Karpas-422 (cell line): ENCODE results near the gene ZDHHC22. TPM values are rescaled to one million over a fixed set of nuclear protein-coding genes. Genes with fewer than 3 reads are reported as not detected.

Source experiments
- DNase-seq: peaks from one replicate; pipeline ENCODE4 v3.0.0-alpha.2; 2015
- H2AFZ ChIP-seq: fragments of 200-600 bp; sonication (generic); 2 replicates; pipeline ENCODE4 v1.6.1; 2014; ENCODE audit warnings: antibody characterized with exemption, low read length, mixed read lengths
- H3K27ac ChIP-seq: fragments of 200-600 bp; sonication (generic); 2 replicates; pipeline ENCODE4 v1.5.1; 2014; ENCODE audit warnings: mild to moderate bottlenecking, low read length, moderate library complexity
- H3K27me3 ChIP-seq: fragments of 200-600 bp; sonication (generic); 2 replicates; pipeline ENCODE4 v1.6.1; 2014; ENCODE audit warnings: low read length, mixed read lengths
- H3K36me3 ChIP-seq: fragments of 200-600 bp; sonication (generic); 2 replicates; pipeline ENCODE4 v1.6.1; 2014; ENCODE audit warnings: low read length, mixed read lengths; ENCODE audit not compliant: insufficient read depth
- H3K4me1 ChIP-seq: fragments of 200-600 bp; sonication (generic); 2 replicates; pipeline ENCODE4 v1.6.1; 2014; ENCODE audit warnings: mild to moderate bottlenecking, low read length, mixed read lengths
- H3K4me2 ChIP-seq: fragments of 200-600 bp; sonication (generic); 2 replicates; pipeline ENCODE4 v1.6.1; 2014; ENCODE audit warnings: low read length, low read depth, mild to moderate bottlenecking; ENCODE audit not compliant: poor library complexity, severe bottlenecking
- H3K4me3 ChIP-seq: fragments of 200-600 bp; sonication (generic); 2 replicates; pipeline ENCODE4 v1.5.1; 2014; ENCODE audit warnings: mild to moderate bottlenecking, antibody characterized with exemption, low read length, mixed read lengths
- H3K79me2 ChIP-seq: fragments of 200-600 bp; sonication (generic); 2 replicates; pipeline ENCODE4 v1.6.1; 2014; ENCODE audit warnings: mild to moderate bottlenecking, low read length, mixed read lengths
- H3K9ac ChIP-seq: fragments of 200-600 bp; sonication (generic); 2 replicates; pipeline ENCODE4 v1.6.0; 2014; ENCODE audit warnings: low read length
- H3K9me2 ChIP-seq: fragments of 200-600 bp; sonication (generic), shearing (Covaris generic); replicated peaks from 2 replicates; pipeline ENCODE4 v1.6.0; 2014; ENCODE audit warnings: mild to moderate bottlenecking, low read length, moderate library complexity; ENCODE audit not compliant: insufficient read depth
- H3K9me3 ChIP-seq: fragments of 300-700, 200-600 bp; sonication (generic); 2 replicates; pipeline ENCODE4 v1.6.1; 2014; ENCODE audit warnings: low read length, mixed read lengths
- H4K20me1 ChIP-seq: fragments of 200-600 bp; sonication (generic); 2 replicates; pipeline ENCODE4 v1.6.1; 2014; ENCODE audit warnings: mild to moderate bottlenecking, antibody characterized with exemption, low read length, low read depth; ENCODE audit not compliant: insufficient read depth
- total RNA-seq: library from RNA; depleted of rRNA; stranded (reverse); fragments of >200 nt; shearing (Covaris generic); gene quantifications from 2 replicates; pipeline ENCODE4 v1.2.3, GENCODE V29; 2014; ENCODE audit warnings: low replicate concordance

The ZDHHC22 gene
- total RNA-seq, 1 experiment from 2014 or later, result not detected

GRCh38 chr14:77130386-77130785 lies 11.2 kb downstream of the ZDHHC22 start:
- no peaks in the 10 kb centered on the region for H3K9me2 ChIP-seq
- H3K4me1 ChIP-seq, result peaks cover 3% of the 10 kb centered on the region
- H2AFZ ChIP-seq, result no peak overlapping the region
- no peaks in the 10 kb centered on the region for H3K79me2 ChIP-seq
- no peak overlapping the region for H3K4me3 ChIP-seq
- H3K27ac ChIP-seq, result no peak overlapping the region
- no peaks in the 10 kb centered on the region for H3K36me3 ChIP-seq
- H3K27me3 ChIP-seq, result no peaks in the 10 kb centered on the region
- peaks cover 22% of the 10 kb centered on the region; the same call in 1 of the 2 replicates for H4K20me1 ChIP-seq
- no peak overlapping the region for H3K4me2 ChIP-seq
- no peak for DNase-seq
- H3K9me3 ChIP-seq, result no peaks in the 10 kb centered on the region
- H3K9ac ChIP-seq, result no peak overlapping the region

DNA sequence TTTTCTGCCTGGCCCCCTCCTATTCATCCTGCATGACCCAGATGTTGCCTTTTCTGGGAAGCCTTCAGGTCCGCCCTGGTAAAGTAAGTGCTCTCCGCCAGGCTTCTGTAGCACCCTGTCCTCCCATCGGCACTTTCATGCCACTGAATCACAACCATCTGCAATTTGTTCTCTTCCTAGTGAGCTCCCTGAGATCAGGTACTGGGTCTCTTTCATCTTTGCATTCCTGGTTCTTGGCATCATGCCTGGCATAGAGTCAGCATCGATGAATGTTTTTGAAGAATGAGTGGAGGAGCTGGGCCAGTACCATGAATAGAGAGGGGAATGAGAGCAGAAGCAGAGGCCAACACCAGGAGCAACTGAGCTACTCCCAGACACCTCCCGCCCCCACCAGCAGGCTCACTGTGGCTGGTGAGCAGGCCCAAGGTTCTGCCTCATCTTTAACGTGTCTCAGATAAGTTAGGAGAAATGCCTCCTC lies 13.1 kb downstream of the ZDHHC22 start:
- Histone ChIP-seq H3K9me3 (no peaks in the 10 kb centered on the region), H2AFZ (no peak overlapping the region), H3K36me3 (no peaks in the 10 kb centered on the region), H3K27me3 (no peaks in the 10 kb centered on the region; the same call in 1 of the 2 replicates), H3K27ac (no peak overlapping the region), H4K20me1 (peaks cover 28% of the 10 kb centered on the region), H3K79me2 (no peaks in the 10 kb centered on the region), H3K9ac (no peak overlapping the region), H3K4me3 (no peak overlapping the region), H3K4me2 (no peak overlapping the region), H3K4me1 (peaks cover 12% of the 10 kb centered on the region), H3K9me2 (no peaks in the 10 kb centered on the region)
- no peak for DNase-seq

- Histone ChIP-seq H3K4me1 (peaks cover 25% of the 10 kb centered on the region), H3K36me3 (no peaks in the 10 kb centered on the region), H3K4me2 (no peak overlapping the region), H3K27me3 (no peaks in the 10 kb centered on the region; the same call in 1 of the 2 replicates), H3K79me2 (no peaks in the 10 kb centered on the region), H3K9me2 (no peaks in the 10 kb centered on the region), H3K9ac (no peak overlapping the region), H3K9me3 (no peaks in the 10 kb centered on the region), H3K4me3 (no peak overlapping the region), H2AFZ (no peak overlapping the region), H3K27ac (no peak overlapping the region), H4K20me1 (peaks cover 36% of the 10 kb centered on the region)
- DNase-seq, result no peak
Observed at GRCh38 chr14:77126461-77126990, 15.1 kb downstream of the ZDHHC22 start.

- peaks cover 31% of the 10 kb centered on the region for H3K4me1 ChIP-seq
- no peak overlapping the region for H3K4me2 ChIP-seq
- H3K27ac ChIP-seq, result no peak overlapping the region
- no peaks in the 10 kb centered on the region; the same call in 1 of the 2 replicates for H3K27me3 ChIP-seq
- no peaks in the 10 kb centered on the region for H3K79me2 ChIP-seq
- DNase-seq, result no peak
- H3K4me3 ChIP-seq, result no peak overlapping the region
- no peak overlapping the region for H2AFZ ChIP-seq
- H3K9me2 ChIP-seq, result no peaks in the 10 kb centered on the region
- peaks cover 40% of the 10 kb centered on the region for H4K20me1 ChIP-seq
- no peaks in the 10 kb centered on the region for H3K9me3 ChIP-seq
- H3K9ac ChIP-seq, result no peak overlapping the region
- H3K36me3 ChIP-seq, result no peaks in the 10 kb centered on the region
Observed at GRCh38 chr14:77125823-77126325, 15.7 kb downstream of the ZDHHC22 start.

DNA sequence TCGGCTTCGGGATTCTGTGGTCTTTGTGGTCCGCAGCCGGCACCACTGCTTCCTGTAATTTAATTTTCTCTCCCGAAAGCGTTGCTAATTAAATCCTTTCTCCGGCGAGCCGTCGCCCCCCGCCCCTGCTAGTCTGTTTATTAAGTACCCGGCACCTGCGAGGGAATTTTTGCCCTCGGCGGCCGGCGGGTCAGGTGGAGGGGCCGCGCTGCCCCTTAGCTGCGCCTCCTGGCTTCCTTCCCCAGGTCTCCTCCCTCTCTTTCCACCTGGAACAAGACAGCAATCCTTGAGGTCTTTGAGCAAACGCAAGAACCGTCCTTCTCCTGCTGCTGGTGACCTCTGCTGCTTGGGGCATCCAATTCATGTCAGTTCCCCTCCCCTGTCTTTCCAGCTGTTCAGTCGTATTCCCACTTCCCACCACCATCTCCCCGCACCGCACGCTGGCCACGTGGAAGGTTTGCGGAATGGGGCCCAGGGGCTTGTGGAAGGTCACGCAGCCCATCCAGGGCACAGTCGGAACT lies 16.2 kb downstream of the ZDHHC22 start:
- Histone ChIP-seq H2AFZ (no peak overlapping the region), H3K27ac (no peak overlapping the region)

DNA sequence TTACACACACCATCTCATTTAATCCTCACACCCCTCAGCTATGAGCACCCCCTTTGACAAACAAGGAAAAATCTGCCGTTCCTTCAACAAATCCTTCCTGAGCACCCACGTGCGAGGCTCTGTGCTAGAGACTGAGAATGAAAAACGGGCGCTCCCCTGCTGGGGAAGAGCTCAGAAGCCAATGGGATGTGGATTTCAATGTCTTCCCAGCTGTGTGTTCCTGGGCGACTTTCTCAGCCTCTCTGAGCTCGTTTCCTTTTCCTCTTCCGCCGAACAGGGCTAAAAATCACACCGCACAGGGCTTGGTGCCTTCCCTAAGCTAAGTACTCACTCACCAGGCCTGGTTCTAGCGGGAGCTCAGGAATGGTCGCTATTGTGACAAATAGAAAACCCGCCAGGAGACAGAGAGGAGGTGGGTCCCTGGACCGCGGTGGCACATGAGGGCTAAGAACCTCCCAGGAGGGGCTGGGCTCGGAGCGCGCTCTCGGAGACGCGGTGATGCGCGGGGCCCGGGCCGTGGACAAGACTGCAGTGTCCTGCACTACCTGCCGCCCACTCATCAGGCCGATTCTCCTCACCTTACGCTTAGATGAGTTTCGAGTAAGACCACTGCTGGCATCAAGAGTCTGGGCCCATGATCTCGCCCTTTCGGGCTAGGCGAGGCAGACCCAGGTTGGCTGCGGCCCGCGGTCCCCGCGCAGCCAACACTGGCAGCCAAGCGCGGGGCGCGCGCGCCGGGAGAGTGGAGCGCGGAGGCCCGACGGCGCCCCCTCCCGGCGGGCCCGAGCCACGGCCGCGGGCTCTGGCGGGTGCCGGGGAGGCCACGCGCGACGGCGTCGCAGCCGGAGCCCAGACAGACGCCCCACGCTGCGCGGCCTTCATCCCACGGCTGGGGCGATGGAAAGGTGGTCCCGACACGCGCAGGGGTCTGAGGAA lies 17.0 kb downstream of the ZDHHC22 start:
- no peaks in the 10 kb centered on the region for H3K79me2 ChIP-seq
- H3K4me1 ChIP-seq, result peaks cover 44% of the 10 kb centered on the region
- H2AFZ ChIP-seq, result no peak overlapping the region
- no peaks in the 10 kb centered on the region for H3K36me3 ChIP-seq
- no peak overlapping the region for H3K27ac ChIP-seq
- no peak overlapping the region for H3K4me3 ChIP-seq
- H3K9me3 ChIP-seq, result no peaks in the 10 kb centered on the region
- H3K9me2 ChIP-seq, result no peaks in the 10 kb centered on the region
- no peak for DNase-seq
- no peaks in the 10 kb centered on the region; the same call in 1 of the 2 replicates for H3K27me3 ChIP-seq
- no peak overlapping the region for H3K4me2 ChIP-seq
- no peak overlapping the region for H3K9ac ChIP-seq
- peaks cover 44% of the 10 kb centered on the region for H4K20me1 ChIP-seq

More for the DNA sequence above, 16.2 kb downstream of the ZDHHC22 start:
- H3K79me2 ChIP-seq, result no peaks in the 10 kb centered on the region
- no peaks in the 10 kb centered on the region; the same call in 1 of the 2 replicates for H3K27me3 ChIP-seq
- H3K4me3 ChIP-seq, result no peak overlapping the region
- H4K20me1 ChIP-seq, result peaks cover 40% of the 10 kb centered on the region
- H3K9ac ChIP-seq, result no peak overlapping the region
- H3K9me3 ChIP-seq, result no peaks in the 10 kb centered on the region
- H3K4me1 ChIP-seq, result peaks cover 36% of the 10 kb centered on the region
- no peak overlapping the region for H3K4me2 ChIP-seq
- DNase-seq, result no peak
- no peaks in the 10 kb centered on the region for H3K9me2 ChIP-seq
- no peaks in the 10 kb centered on the region for H3K36me3 ChIP-seq

DNA sequence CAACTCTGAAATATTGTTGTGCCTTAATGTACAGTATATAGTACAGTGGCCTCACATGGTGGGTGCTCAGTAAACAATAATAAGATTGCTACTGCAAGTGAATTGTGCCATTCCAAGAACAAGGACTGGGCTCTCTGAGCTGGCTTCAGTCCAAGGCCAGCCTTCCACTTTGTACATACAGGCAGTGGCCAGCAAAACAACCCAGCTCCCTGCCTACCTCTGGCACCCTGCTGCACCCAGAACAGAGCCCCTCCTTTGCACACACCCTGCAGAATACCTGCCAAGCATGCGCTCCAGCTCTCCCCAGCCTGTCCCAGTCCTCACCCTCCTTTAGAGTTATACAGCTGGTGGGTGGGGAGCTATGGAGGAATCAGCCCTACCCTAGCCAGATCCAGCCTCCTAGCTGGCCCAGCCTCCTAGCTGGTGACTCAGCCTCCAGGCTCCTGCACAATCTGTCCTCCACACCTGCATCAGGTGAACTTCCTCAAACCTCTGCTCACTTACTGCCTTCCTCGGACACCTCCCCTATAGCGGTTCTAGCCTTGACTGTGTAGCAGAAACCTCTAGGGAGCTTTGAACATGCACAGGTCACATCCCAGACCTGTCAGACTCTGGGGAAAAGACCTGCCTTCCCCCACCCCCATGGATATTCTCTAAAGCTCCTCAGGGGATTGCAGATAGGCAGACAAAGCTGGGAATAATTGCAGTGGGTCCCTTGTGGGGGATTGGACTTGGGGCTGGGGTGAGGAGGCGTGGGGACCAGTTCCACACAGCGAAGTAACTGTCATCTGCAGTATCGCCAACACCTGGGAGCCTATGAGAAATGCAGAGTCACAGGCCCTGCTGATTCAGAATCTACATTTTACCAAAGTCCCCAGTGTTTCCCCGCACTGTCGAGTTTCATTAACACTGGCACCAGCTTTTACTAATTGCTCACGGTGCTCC lies 17.9 kb downstream of the ZDHHC22 start:
- Histone ChIP-seq H3K4me2 (no peak overlapping the region), H3K27ac (no peak overlapping the region), H4K20me1 (peaks cover 44% of the 10 kb centered on the region), H3K4me1 (peaks cover 46% of the 10 kb centered on the region), H3K27me3 (no peaks in the 10 kb centered on the region; the same call in 1 of the 2 replicates), H3K4me3 (no peak overlapping the region), H3K79me2 (no peaks in the 10 kb centered on the region), H3K36me3 (no peaks in the 10 kb centered on the region), H3K9ac (no peak overlapping the region), H3K9me2 (no peaks in the 10 kb centered on the region), H3K9me3 (no peaks in the 10 kb centered on the region), H2AFZ (no peak overlapping the region)
- DNase-seq, result peak; percentile 60
